HG03571 (cell line): ENCODE data around the gene CDH4.

ENCODE experiments used
- ATAC-seq: cut with Tn5 transposase; IDR thresholded peaks from one replicate; pipeline ENCODE4 v1.9.1; 2021; ENCODE audit not compliant: unreplicated experiment

The CDH4 gene

GRCh38 chr20:61682114-61682995, 430.3 kb downstream of the CDH4 start:
- ATAC-seq: no peak

DNA sequence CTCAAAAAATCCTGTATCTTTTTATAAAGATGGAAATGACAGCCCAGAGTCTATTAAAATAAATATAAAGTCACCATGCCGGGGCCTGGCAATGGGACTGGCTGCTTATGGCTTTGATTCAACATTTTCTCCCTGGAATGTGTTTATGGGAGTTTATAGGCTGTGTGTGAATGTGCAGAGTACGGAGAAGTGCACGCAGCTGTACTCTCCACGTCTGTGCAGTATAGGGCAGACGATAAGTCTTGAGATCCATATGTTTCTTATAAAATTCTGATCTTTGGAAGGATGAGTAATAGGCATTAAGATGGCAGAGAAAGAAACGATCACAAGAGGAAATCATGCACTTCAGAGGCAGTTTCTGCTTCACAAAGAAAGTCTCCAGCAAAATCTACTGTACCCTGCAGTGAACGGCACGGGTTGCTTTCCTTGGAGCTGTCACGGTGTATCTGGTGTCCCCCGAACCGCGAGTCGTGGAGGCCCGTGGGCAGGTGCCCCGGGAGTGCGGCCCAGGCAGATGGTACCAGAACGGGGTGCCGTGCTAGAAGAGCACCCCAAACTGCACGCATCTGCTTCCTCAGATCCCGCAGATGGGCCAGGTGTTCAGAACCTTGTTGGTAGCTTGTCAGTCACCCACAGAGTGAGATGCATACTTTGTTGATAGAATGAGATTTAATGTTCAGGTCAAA, 431.1 kb downstream of the CDH4 start:
- no peak for ATAC-seq

GRCh38 chr20:61683721-61684120, 431.7 kb downstream of the CDH4 start:
- no peak for ATAC-seq

GRCh38 chr20:61684136-61684535, 432.1 kb downstream of the CDH4 start:
- ATAC-seq: no peak

DNA sequence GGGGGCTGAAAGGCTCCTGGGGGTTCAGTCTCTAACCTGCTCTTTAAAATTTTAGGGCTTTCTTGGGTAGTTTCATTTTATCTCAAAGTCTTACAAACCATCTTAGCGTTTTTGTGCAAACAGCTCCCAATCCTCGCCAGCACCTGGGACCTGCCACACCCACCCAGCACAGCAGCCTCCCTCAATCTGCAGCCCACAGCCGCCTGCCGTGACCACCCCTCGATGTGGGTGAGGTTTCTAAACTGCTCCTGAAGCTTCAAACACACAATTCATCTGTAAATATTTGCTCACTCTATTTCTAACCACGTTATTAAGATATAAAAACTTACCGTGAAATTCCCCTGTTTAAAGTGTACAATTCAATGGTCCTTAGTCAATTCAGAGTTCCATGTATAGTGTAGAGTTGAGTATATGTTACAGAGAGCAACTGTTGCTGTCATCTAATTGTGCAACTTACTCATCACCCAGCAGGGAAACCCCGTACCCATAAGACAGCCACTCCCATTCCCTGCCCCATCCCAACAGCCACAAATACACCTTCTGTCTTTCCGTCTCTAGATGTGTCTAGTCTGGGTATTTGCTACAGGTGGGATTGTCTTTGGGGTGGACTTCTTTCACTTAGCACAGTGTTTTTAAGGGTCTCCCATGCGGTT, 432.6 kb downstream of the CDH4 start:
- no peak for ATAC-seq

GRCh38 chr20:61685462-61685861, 433.4 kb downstream of the CDH4 start:
- no peak for ATAC-seq

- no peak for ATAC-seq
Measured at GRCh38 chr20:61686051-61686936, 434.2 kb downstream of the CDH4 start.

DNA sequence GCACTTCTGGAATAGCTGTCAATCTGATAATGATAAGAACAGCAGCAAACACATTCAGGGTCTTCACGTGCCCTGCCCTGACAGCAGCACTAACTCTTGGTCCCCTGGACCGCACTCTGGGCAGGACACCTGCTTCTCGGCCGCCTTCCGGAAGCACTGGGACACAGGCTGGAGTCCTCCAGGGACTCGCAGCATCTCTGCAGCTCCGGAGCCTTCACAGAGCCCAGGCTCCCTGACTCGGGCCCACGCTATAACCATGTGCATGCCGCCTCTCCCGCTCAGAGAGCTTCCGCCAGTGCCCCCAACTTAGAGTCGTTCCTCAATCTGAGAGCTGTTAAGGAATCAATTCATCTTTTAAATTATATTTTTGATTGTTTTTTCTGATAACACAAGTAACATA, 436.4 kb downstream of the CDH4 start:
- no peak for ATAC-seq

- ATAC-seq: no peak
Measured at GRCh38 chr20:61690150-61690549, 438.1 kb downstream of the CDH4 start.

- no peak for ATAC-seq
Measured at GRCh38 chr20:61690993-61691838, 439.2 kb downstream of the CDH4 start.

GRCh38 chr20:61691978-61692377, 439.9 kb downstream of the CDH4 start:
- ATAC-seq: no peak

- no peak for ATAC-seq
Measured at GRCh38 chr20:61692479-61692878, 440.4 kb downstream of the CDH4 start.

- no peak for ATAC-seq
Measured at GRCh38 chr20:61693055-61693600, 441.1 kb downstream of the CDH4 start.

DNA sequence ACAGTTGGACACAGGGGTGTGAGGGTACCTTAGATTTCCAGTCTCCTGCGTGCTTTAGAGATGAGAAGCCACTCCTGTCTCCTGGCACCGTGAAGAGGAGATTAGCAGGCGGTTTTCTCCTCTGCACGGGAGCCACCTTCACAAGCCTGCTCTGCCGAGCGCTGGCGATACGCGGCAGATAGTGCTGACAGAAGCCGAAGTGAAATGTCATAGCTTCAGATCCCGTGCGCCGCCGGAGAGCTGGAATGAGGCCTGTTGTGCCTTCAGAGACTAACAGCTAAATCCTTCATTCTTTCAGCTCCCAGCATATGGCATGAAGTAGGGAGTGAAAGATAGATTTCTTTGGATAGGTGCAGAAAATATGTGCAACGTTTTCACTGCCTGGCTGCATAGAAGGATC, 442.6 kb downstream of the CDH4 start:
- no peak for ATAC-seq

GRCh38 chr20:61695741-61696140, 443.7 kb downstream of the CDH4 start:
- ATAC-seq: no peak

- ATAC-seq: no peak
Measured at GRCh38 chr20:61696181-61696735, 444.2 kb downstream of the CDH4 start.

GRCh38 chr20:61697666-61698597, 445.9 kb downstream of the CDH4 start:
- no peak for ATAC-seq
